GM12878 (cell line): ENCODE data around the gene DMD. TPM values are rescaled to one million over a fixed set of nuclear protein-coding genes. Genes with fewer than 3 reads are reported as not detected.

Source experiments
- ATAC-seq: fragments of 200-7000 bp; cut with Tn5 transposase; 3 replicates; pipeline ENCODE4 v1.9.1; 2020; ENCODE audit warnings: mild to moderate bottlenecking, moderate library complexity
- BruUV-seq: library from RNA; stranded (reverse); fragments of 400-500 nt; replicated peaks from 2 replicates; lab custom pipeline; 2021; lab: Mats Ljungman, UMichigan
- CTCF ChIA-PET: fragments of 300-600 bp; sonication (Branson Sonifier 250); formaldehyde crosslinking; extraction: SDS; loops from one replicate; lab custom pipeline; 2021; ENCODE audit warnings: inconsistent platforms; lab: Yijun Ruan, JAX
- POLR2A ChIA-PET: fragments of 350-600 bp; formaldehyde crosslinking; extraction: SDS; loops from one replicate; lab custom pipeline; 2021; ENCODE audit warnings: inconsistent platforms; lab: Charles Lee
- RAD21 ChIA-PET: fragments of 300-600 bp; sonication (Branson Sonifier 250); formaldehyde crosslinking; loops from one replicate; lab custom pipeline; 2023; ENCODE audit warnings: antibody characterized with exemption; ENCODE audit not compliant: unreplicated experiment; lab: Charles Lee
- SMC1A ChIA-PET: fragments of 300-600 bp; sonication (Branson Sonifier 250); formaldehyde crosslinking; loops from one replicate; lab custom pipeline; 2023; ENCODE audit not compliant: unreplicated experiment, uncharacterized antibody; lab: Charles Lee
- DNase-seq: peaks from one replicate; pipeline ENCODE4 v3.0.0-alpha.2; 2011; ENCODE audit warnings: low read depth, low spot score
- FAIRE-seq: peaks from 3 replicates; lab custom pipeline; 2011; peaks lifted over from hg19 to GRCh38; lab: Jason Lieb, UNC
- H2AFZ ChIP-seq: 2 replicates; pipeline ENCODE4 v1.6.0; 2011; ENCODE audit warnings: low read depth, low read length, control low read depth; ENCODE audit not compliant: control insufficient read depth
- H3K27ac ChIP-seq: 2 replicates; pipeline ENCODE4 v1.5.1; 2011; ENCODE audit warnings: control low read depth; ENCODE audit not compliant: control insufficient read depth, insufficient read depth
- H3K27me3 ChIP-seq, 2 experiments: replicated peaks in 1 of 2; 2 replicates each; pipeline versions ENCODE4 v1.6.0 to v1.6.1; 2011; ENCODE audit warnings: low read length in 1 of 2; ENCODE audit not compliant: control insufficient read depth in 2 of 2, insufficient read depth in 2 of 2
- H3K36me3 ChIP-seq, 2 experiments: 2 replicates each; pipeline ENCODE4 v1.5.1; 2011; ENCODE audit warnings: low read length in 1 of 2; ENCODE audit not compliant: control insufficient read depth in 2 of 2, insufficient read depth in 2 of 2
- H3K4me1 ChIP-seq: 2 replicates; pipeline ENCODE4 v1.6.1; 2011; ENCODE audit warnings: mild to moderate bottlenecking, low read length, moderate library complexity, mixed read lengths; ENCODE audit not compliant: control insufficient read depth, insufficient read depth
- H3K4me2 ChIP-seq: 2 replicates; pipeline ENCODE4 v1.6.0; 2011; ENCODE audit warnings: control low read depth; ENCODE audit not compliant: control insufficient read depth, insufficient read depth
- H3K4me3 ChIP-seq: fragments of 200-600 bp; sonication (generic); 2 replicates; pipeline ENCODE4 v1.5.1; 2016
- H3K79me2 ChIP-seq: 2 replicates; pipeline ENCODE4 v1.6.0; 2011; ENCODE audit warnings: low read length; ENCODE audit not compliant: control insufficient read depth, insufficient read depth
- H3K9ac ChIP-seq: 2 replicates; pipeline ENCODE4 v1.8.0; 2011; ENCODE audit warnings: low read length, control low read depth, mixed read lengths; ENCODE audit not compliant: control insufficient read depth, insufficient read depth
- H3K9me3 ChIP-seq: replicated peaks from 3 replicates; pipeline ENCODE4 v1.5.1; 2011; ENCODE audit warnings: mild to moderate bottlenecking, low read length; ENCODE audit not compliant: control insufficient read depth, insufficient read depth
- H4K20me1 ChIP-seq: 2 replicates; pipeline ENCODE4 v1.6.0; 2011; ENCODE audit not compliant: control insufficient read depth, insufficient read depth
- ASH2L ChIP-seq: fragments of 300-600, 200-600 bp; sonication (generic); IDR thresholded peaks from 2 replicates; pipeline ENCODE4 v1.6.1; 2017; ENCODE audit warnings: low read depth, mild to moderate bottlenecking, borderline replicate concordance
- FOXK2 ChIP-seq: fragments of 450-650 bp; IDR thresholded peaks from 2 replicates; pipeline ENCODE4 v1.6.1; 2017; ENCODE audit warnings: mild to moderate bottlenecking, moderate library complexity
- MXI1 ChIP-seq: fragments of 150-350 bp; IDR thresholded peaks from 2 replicates; pipeline ENCODE4 v1.6.1; 2011; ENCODE audit warnings: low read depth, mild to moderate bottlenecking, inconsistent platforms, low read length, improper control_type of control experiment
- NFYB ChIP-seq: IDR thresholded peaks from 2 replicates; pipeline ENCODE4 v1.6.1; 2011; ENCODE audit warnings: low read depth, mild to moderate bottlenecking, low read length, improper control_type of control experiment, moderate library complexity; ENCODE audit not compliant: insufficient read depth
- RB1 ChIP-seq: fragments of 450-650 bp; formaldehyde crosslinking; IDR thresholded peaks from 2 replicates; pipeline ENCODE4 v1.6.1; 2017; ENCODE audit warnings: mild to moderate bottlenecking, borderline replicate concordance
- SIX5 ChIP-seq: IDR thresholded peaks from 2 replicates; pipeline ENCODE4 v1.6.1; 2011; ENCODE audit warnings: mild to moderate bottlenecking, low read depth, low read length, moderate library complexity; ENCODE audit not compliant: severe bottlenecking
- SREBF1 ChIP-seq: IDR thresholded peaks from 2 replicates; pipeline ENCODE4 v1.6.1; 2012; ENCODE audit warnings: mild to moderate bottlenecking, low read length
- WGBS: methylation state at CpG from one replicate; pipeline ENCODE4 v1.1.6; 2016; ENCODE audit warnings: low lambda C conversion rate; ENCODE audit not compliant: insufficient replicate concordance, insufficient coverage; ENCODE audit errors: missing lambda C conversion rate; 5-methylcytosine and 5-hydroxymethylcytosine counted together
- in situ Hi-C: fragments of 300-500 bp; cut with MboI; formaldehyde crosslinking; loops from 9 replicates; pipeline ENCODE4 v1.14.3; 2018; ENCODE audit warnings: mixed read lengths
- intact Hi-C: fragments of 100-400 bp; cut with micrococcal nuclease; formaldehyde crosslinking; loops from one replicate; pipeline ENCODE4 v1.14.2; 2022; ENCODE audit not compliant: unreplicated experiment
- polyA plus RNA-seq, 11 experiments: library from polyadenylated mRNA; depleted of rRNA in 4 of 11; unstranded in 6 of 11; stranded (reverse) in 5 of 11; fragments of >200 nt; fragmentation: Nextera tagmentation in 4 of 11; fragmentation: Illumina TruSeq in 1 of 11; extraction: Ambion mirVana in 4 of 11; extraction: Trizol in 1 of 11; gene quantifications; 1 replicate in 1 of 11; 2 replicates in 10 of 11; pipeline versions ENCODE4 v1.2.1 to v1.2.3, GENCODE V29; 2011 to 2016; ENCODE audit warnings: inconsistent platforms in 2 of 11, missing spikeins in 2 of 11, low read depth in 1 of 11
- total RNA-seq, 4 experiments: library from RNA; depleted of rRNA in 3 of 4; stranded (reverse); fragments of >200 nt in 3 of 4; fragmentation: Illumina TruSeq in 1 of 4; extraction: Trizol in 1 of 4; gene quantifications; 2 replicates each; pipeline versions ENCODE4 v1.2.1 to v1.2.3, GENCODE V29; 2013 to 2021

Gene DMD
- total and polyA plus RNA-seq, 10 of the 15 experiments (the other 5 are each of a cell fraction or from before 2014, with no cell fraction given): 1.4 to 24.3 (median 4.3) TPM

DNA sequence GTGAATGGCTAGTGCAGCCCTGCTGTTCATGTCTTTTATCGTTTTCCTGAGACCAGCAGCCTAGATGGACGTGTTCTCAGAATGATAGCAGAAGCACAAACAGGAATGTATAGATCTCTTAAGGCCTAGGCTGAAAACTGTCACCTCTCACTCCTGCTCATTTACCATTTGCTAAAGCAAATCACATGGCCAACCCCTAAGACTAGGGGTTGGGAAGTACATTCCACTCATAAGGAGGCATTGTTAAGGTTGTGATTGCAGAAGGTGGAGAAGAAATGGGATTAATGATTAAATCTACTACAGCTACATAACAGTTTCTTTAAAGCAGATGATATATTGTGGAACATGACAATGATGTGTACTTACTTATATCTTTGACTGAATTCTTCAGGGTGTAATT, 1602.7 kb downstream of the DMD start:
- Histone ChIP-seq H3K27ac (no peak overlapping the region), H4K20me1 (no peaks in the 10 kb centered on the region), H3K79me2 (no peaks in the 10 kb centered on the region), H3K36me3 (no peaks in the 10 kb centered on the region), H3K4me3 (no peak overlapping the region), H3K9ac (no peak overlapping the region), H3K4me1 (no peaks in the 10 kb centered on the region)
- no TSS peak for BruUV-seq
- RAD21 ChIA-PET: no interaction called here
- no peak for TF ChIP-seq RB1
- TF ChIP-seq, all 136 proteins: peak for 0
- ChIA-PET CTCF (interaction anchor here (0.9 kb wide), 1 partner anchor 15 kb away, joined by 3 read pairs; no protein-coding TSS in a partner anchor), POLR2A (no interaction called here), SMC1A (interaction anchor here (1.0 kb wide), 1 partner anchor 17 kb away, joined by 3 read pairs; no protein-coding TSS in a partner anchor)
- WGBS: 3% methylated on average over 2 of the region's 2 CpGs
- intact Hi-C loops: no loop called here
- ATAC-seq (no peak), FAIRE-seq (no peak), DNase-seq (no peak)
- H2AFZ ChIP-seq: no peak overlapping the region
- H3K4me2 ChIP-seq: no peak overlapping the region
- no peaks in the 10 kb centered on the region for H3K9me3 ChIP-seq
- in situ Hi-C loops: no loop called here
- no peaks in the 10 kb centered on the region for H3K27me3 ChIP-seq

DNA sequence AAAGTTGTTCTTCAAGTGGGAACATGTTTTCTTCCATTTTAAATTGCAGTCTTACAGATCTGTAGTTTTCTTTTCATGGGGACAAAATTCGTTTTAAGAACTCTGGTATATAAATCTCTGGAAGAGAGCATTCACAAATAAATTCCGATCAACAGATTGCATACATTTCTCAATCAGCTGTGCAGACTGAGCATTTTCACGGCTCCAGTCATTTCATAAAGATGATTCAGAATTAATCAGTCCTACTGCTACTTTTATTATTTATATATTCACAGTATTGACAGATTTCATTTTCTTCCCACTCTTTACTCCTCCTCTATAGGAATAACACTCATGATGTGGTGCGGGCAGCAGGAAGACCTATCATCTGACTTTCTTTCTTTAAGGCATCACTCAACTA, 1604.6 kb downstream of the DMD start:
- Histone ChIP-seq H2AFZ (no peak overlapping the region), H3K4me3 (no peak overlapping the region), H3K36me3 (no peaks in the 10 kb centered on the region), H4K20me1 (no peaks in the 10 kb centered on the region), H3K4me2 (no peak overlapping the region), H3K9ac (no peak overlapping the region), H3K27ac (no peak overlapping the region), H3K4me1 (no peaks in the 10 kb centered on the region), H3K27me3 (no peaks in the 10 kb centered on the region), H3K79me2 (no peaks in the 10 kb centered on the region), H3K9me3 (no peaks in the 10 kb centered on the region)
- RAD21 ChIA-PET: no interaction called here
- intact Hi-C loops (no loop called here), in situ Hi-C loops (no loop called here)
- 38% methylated on average over 4 of the region's 4 CpGs for WGBS
- ATAC-seq (no peak), FAIRE-seq (no peak), DNase-seq (no peak)
- no TSS peak for BruUV-seq
- POLR2A ChIA-PET: no interaction called here
- TF ChIP-seq NFYB (no peak), MXI1 (no peak), SIX5 (no peak), ASH2L (no peak), SREBF1 (no peak), FOXK2 (no peak)
- SMC1A ChIA-PET: interaction anchor here (1.3 to 1.4 kb wide), 2 partner anchors 18 to 46 kb away, joined by 4 read pairs; no protein-coding TSS in a partner anchor
- CTCF ChIA-PET: no interaction called here
